DLD1 (cell line): ENCODE results near the gene EXOC3L4.
"Not testable (repeated sequence)": the region's sequence is repeated elsewhere in the genome, so short reads cannot be mapped to it uniquely, and the experiment has no call there.

Source experiments
- in situ Hi-C: cut with HindIII; loops from 2 replicates; pipeline ENCODE4 v1.10.0; 2017; ENCODE audit warnings: low sequenced_read_pairs

EXOC3L4 gene

DNA sequence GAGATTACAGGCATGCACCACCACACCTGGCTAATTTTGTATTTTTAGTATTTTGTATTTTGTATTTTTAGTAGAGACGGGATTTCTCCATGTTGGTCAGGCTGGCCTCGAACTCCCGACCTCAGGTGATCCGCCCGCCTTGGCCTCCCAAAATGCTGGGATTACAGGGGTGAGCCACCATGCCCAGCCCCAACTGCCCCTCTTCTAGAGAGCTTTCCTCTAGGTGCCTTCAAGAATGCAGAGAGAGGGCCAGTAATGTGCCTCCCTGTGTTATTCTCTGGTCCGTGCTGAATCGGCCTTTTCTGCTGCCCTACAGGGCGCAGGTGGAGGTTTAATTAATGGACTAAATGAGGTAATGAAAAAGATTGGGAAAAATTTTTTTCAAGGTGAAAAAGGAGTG, 25.0 kb downstream of the EXOC3L4 start:
- in situ Hi-C loops, result not testable (repeated sequence)

DNA sequence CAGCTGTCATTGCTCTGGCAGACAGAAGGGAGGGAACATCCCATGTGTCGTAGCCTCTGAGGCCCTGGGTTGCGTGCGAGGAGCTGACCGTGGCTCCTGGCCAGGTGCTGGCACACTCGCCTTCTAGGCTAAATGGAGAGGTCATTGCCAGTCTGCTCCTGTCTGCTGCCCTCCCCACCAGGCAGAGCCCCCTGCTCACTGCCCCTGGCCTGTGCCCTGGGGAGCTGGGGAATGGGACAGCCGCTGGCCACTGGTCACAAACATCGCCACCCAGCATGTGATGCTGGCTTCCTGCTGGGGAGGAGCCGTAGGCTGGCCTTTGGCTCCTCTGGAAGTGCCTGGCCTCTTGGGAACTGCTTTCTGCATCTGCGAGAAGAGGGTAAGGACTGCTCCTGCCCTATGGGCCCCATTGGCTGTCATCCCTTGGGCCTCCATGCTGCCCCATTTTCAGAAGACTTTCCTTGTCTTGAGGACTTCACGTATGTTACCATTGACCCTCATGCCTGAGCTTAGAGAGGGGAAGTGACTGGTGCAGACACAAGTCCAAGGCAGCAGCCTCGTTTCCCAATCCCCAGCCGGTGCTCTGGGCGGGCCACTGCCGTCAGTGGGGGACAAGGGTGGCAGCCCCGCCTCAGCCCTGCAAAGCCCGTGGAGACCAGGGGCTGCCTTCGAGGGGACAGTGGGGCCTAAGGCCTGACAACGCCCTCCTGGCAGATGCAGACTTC, 26.8 kb downstream of the EXOC3L4 start:
- in situ Hi-C loops, result no loop called here

DNA sequence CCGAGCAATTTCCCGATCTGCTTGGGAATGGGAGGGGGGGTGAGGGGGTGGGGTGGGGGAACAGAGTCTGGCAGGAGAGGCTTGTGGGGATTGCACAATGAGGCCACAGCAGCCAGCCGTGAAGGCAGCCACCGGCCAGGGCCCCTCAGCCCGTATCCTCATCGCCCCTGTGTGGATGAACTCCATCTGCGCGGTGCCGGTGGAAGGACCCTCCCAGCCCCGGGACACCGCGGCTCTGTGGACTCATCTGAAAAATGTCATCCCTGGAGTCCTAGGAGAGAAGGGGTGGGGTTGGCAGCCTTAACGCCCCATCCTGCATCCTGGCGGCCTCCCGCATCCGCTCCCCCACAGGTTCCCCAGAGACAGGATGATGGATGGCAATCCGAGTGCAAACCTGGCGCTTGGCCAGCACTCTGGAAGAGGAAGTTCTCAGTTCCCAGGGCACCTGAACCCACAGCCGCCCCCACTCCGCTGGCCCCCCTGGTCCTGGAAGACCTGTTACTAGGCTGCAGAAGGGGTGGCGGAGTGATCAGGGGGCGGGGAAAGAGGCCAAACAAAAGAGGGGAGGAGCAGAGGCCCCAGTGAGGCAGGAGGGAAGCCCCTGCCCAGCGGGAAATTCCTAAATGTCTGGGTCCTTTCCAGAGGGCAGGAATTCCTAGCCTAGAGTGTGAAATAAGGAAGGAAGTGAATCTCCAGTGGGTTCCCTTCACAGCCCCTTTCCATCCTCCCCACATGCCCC, 27.5 kb downstream of the EXOC3L4 start:
- in situ Hi-C loops, result no loop called here

DNA sequence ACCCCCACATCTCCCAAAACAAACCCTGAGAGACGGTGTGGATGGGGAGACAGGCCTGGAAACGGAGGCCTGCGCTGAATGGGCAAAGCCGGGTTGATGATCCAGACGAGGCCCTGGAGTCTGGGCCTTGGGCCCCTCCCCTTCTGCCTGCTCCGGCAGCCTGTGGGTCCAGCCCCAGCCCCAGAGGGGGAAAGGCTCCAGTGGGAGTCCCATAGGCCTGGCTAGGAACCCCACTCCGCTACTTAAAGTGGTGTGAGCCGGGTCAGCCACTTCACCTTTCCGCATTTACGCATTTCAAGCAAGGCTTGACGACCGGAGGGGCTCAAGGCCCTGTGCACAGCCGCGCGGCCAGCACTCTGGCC, 28.0 kb downstream of the EXOC3L4 start:
- in situ Hi-C loops, result no loop called here

DNA sequence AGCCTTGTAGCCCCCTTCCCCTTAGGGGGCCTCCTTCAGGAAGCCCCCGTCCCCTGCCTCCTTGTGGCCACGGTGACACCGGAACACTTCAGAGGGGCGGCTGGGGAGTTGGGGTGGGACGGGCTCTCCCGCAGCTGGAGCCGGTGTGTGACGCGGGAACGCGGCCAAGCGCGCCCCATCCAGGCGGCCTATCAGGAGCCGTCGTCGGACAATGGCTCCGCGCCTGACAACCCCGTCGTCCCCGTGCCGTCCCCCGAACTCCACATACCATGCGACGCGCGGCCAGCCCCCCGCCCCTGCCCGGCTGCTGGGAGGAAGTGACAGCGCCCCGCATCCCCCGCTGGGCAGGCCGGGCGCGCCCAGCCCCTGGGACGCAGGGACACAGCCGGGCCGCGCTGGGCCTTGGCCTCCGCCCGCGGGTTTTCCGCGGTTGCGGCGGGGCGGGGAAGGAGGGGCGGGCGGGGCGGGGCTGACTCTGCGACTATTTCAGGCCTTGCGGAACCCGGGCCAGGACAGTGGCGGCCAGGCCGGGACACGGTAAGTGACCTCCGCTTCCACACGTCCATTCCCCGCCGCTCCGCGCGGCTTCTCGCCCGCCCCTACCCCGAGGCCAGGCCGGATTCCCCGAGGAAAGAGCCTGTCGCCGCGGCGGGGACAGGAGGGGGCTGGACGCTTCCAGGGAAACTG, 28.6 kb downstream of the EXOC3L4 start, which contains the start of gene TNFAIP2:
TNFAIP2 (plus strand) TSS at position 515 of the 687 bp plus-strand sequence. CDS start 2,997 bp downstream, outside the sequence.
- in situ Hi-C loops, result no loop called here

DNA sequence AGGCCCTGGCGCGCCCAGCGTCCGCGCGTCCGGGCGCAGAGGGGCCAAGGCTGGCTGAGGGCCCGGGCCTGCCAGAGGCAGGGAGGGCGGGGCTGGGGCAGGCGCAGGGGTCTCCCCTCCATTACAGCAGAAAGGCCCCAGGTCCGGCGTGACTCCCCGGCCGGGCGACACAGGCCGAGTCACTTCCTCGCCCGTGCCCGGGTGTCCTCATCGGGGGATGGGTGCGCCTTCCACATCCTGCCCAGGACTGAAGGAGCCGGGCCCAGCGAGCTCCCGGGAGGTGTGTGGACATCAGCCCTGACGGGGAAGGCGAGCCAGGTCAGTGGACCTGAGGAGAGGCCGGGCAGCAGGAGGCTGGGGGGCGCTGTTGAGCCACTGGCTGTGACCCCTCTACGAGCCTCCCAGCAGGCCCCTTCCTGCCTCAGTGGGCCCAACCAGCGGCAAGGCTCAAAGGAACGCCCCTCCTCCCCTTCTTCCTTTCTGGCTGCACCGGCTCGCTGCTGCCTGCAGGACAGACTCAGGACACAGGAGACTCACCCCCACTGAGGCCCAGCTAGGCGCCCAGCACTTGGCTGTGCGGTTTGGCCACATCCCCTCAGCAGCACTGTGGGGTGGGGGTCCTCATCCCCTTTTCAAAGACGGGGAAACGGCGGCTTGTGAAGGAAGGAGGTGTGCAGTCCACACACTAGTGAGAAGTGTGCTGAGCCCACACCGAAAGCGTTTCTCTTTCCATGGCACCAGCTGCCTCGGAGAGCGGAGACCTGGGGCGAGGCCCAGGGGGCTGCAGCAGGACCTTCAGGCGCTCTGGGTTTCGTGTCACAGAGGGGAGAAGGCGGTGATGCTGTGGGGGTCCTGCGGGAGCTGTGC, 29.3 kb downstream of the EXOC3L4 start:
- in situ Hi-C loops, result no loop called here

DNA sequence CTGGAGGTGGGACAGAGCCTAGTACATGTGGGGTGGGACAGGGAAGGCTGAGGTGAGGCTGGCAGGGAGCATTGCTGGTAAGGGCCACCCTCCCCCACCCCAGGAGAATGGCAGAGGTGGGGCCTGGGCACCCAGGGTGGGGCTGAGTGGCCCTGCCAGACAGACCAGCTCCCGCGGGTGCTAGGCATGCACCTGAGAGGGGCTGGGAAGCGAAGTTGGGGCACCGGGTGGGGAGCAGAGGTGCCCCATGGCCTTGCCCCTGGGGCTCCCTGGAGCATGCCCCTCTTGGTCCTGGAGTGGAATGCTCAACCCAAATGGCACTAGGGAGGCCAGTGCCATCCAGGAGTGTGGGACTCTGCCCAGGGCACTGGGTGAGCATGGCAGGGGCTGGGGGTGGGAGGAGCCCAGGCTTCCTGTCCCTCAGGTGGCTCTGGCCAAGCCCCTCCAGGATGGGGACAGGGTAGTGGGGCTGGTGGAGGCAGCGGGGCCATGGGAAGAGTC, 30.0 kb downstream of the EXOC3L4 start:
- in situ Hi-C loops, result no loop called here

DNA sequence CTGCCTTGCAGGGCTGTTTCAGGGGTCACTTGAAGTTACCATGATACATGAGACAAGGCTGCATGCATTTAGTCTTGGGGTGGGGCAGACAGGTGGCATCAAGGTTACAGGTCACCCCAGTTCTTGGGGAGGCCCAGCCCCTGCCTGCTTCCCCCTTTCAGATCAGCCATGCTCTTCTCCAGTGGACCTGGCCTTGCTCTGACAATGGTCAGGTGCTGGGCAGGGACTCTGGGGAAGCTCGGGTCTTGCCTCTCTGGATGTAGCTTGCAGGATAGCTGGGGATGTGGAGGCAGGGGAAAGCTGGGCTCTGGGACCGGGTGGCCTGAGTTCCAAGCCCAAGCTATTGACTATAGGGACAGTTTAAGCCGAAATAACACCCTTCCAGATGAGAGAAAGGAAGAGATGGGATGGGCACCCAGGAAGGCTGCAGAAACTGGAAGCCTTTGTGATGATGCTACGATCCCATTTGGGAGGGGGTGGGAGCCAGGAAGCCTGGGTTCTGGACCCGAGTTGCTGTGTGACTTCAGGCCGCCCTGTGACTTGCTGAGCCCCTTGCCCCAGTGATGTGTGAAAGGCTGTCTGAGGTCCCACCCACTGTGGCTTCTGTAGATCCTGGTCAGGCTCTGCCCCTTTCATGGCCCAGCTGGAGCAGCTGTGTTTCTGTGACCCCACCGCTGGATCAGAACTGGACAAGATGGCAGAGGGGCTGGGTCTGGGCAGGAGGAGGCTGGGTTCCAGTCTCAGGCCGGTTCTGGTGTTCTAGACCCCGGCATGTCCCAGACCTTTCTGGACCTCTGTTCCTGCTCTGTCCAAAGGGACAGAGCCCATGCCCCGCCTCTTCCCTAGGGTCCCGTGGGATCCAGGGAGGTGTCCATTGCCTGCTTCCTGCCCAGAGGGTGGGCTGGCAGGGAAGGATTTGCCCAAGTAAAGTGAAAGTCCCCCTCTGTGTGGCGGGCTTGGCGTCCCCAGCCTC, 30.9 kb downstream of the EXOC3L4 start:
- in situ Hi-C loops, result no loop called here

DNA sequence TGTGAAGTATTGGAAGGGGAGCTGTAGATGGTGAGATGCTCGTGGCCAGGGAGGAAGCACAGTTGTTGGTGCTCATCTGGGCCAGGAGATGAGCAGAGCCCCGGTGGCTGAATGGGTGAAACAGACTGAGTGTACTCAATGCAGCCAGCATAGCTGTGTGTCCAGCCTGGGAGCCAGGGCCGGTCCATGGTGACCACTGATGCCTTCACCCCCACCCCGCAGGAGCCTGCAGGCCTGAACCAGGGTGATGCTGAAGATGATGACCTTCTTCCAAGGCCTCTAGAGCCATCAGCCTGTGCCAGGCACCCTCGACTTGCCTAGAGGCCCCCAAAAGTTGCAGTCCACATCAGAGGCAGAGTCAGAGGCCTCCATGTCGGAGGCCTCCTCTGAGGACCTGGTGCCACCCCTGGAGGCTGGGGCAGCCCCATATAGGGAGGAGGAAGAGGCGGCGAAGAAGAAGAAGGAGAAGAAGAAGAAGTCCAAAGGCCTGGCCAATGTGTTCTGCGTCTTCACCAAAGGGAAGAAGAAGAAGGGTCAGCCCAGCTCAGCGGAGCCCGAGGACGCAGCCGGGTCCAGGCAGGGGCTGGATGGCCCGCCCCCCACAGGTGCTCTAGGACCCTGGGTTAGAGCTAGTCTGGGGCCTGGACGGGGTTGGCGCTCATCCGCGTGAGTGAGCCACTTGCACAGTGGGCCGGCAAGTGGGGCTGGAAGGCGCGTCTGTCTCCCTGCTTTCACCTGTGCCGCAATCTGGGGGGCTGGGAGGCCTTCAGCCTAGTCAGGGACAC, 31.8 kb downstream of the EXOC3L4 start:
- in situ Hi-C loops, result no loop called here

DNA sequence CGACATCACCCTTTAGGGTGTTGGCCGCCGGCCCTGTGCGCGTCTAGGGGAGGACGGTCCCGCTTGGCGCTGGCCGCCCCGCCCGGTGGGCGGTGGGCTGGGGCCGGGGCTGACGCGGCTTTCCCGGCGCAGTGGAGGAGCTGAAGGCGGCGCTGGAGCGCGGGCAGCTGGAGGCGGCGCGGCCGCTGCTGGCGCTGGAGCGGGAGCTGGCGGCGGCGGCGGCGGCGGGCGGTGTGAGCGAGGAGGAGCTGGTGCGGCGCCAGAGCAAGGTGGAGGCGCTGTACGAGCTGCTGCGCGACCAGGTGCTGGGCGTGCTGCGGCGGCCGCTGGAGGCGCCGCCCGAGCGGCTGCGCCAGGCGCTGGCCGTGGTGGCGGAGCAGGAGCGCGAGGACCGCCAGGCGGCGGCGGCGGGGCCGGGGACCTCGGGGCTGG, 32.4 kb downstream of the EXOC3L4 start:
- in situ Hi-C loops, result no loop called here

DNA sequence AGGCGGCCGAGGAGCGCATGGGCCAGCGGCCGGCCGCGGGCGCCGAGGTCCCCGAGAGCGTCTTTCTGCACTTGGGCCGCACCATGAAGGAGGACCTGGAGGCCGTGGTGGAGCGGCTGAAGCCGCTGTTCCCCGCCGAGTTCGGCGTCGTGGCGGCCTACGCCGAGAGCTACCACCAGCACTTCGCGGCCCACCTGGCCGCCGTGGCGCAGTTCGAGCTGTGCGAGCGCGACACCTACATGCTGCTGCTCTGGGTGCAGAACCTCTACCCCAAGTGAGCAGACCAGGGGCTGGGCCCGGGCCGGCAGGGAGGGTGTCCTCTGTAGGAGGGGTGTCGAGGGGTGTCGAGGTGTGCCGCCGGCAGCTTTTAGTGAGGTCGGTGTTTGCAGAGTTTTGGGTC, 32.8 kb downstream of the EXOC3L4 start:
- in situ Hi-C loops, result no loop called here

DNA sequence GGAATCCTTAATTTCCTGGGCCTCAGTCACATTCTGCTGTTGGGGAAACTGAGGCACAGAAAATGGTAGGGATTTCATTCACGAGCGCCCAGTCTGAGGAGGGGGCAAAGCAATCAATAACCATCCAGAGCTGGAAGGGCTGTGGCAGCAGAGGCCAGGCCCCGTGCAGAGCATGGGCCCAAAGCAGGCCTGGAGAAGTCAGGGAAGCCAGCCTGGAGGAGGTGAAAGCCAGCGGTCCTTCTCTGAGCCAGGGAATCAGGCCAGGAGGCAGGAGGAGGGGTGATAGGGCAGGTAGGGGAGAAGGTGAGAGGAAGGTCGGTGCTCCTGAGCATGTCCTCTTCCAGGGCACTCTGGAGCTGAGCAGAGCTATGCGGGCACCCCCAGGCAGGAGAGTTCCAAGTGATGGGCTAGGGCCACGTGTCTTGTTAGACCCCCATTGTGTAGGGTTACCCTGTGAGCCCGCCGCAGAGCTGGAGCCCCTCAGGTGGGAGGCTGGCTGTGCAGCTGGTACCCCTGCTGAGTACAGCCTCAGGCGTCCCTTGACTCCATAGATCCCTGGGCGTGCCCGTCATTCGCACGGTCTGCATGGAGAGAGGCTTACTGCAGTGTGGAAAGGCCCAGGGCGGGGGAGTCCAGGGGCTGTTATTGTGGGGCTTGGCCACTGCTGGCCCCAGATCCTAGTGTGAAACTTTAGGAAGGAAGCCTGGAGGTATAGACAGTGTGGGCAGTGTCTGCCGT, 33.5 kb downstream of the EXOC3L4 start:
- in situ Hi-C loops, result no loop called here

DNA sequence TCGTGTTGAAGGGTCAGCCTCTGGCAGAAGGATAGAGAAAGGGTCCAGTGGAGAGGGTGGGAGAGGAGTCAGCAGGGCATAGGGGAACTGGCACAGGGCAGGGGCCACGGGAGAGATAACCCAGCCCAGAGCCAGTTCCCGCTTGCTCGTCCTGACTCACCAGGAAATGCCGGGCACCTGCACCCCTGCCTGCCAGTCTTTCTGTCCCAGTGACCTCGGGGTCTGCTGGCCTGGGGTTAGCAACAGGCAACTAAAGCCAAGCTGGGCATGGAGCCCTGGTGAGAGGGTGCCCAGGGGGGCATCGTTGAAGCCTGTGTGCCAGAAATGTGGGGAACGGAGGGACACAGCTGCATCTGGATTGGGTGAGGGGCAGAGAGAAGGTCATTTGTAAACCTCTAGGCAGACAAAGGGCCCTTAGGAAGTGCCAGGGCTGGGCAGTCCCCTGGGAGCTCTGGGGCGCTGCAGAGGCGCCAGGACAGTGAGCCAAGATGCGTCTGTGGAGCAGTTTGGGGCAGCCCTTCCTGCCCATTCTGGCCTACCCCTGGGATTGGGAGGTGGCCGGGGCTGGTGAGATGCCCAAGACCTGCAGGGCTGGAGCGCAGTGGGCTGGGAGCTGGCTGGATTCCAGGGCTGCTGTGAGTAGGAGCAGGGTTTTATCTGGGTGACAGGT, 34.2 kb downstream of the EXOC3L4 start:
- in situ Hi-C loops, result no loop called here

DNA sequence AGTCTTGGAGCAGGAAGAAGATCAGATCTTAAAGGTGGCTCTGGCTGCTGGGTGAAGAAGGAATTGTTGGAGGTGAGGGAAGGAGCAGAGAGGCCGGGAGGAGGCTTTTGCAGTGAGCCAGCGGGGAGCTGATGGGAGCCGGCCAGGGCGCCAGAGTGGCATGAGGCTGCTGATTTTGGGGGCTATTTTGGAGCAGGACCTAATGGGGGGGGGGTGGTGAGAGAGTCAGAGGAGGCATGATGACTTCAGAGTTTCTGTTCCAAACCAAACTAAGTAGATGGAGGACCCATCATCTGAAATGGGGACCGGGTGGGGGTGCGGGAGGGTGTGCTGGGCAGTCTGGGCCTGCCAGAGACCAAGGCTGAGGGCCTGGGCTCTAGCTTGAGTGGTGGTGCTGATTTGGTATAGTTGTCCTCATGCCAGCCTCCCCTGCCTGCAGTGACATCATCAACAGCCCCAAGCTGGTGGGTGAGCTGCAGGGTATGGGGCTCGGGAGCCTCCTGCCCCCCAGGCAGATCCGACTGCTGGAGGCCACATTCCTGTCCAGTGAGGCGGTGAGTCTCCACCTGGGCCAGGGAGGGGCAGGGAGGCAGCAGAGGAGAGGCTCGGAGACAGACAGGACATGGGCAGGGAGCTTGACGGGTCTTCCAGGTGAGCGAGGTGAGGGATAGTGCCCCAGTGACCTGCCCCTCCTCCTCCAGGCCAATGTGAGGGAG, 34.9 kb downstream of the EXOC3L4 start:
- in situ Hi-C loops, result no loop called here

DNA sequence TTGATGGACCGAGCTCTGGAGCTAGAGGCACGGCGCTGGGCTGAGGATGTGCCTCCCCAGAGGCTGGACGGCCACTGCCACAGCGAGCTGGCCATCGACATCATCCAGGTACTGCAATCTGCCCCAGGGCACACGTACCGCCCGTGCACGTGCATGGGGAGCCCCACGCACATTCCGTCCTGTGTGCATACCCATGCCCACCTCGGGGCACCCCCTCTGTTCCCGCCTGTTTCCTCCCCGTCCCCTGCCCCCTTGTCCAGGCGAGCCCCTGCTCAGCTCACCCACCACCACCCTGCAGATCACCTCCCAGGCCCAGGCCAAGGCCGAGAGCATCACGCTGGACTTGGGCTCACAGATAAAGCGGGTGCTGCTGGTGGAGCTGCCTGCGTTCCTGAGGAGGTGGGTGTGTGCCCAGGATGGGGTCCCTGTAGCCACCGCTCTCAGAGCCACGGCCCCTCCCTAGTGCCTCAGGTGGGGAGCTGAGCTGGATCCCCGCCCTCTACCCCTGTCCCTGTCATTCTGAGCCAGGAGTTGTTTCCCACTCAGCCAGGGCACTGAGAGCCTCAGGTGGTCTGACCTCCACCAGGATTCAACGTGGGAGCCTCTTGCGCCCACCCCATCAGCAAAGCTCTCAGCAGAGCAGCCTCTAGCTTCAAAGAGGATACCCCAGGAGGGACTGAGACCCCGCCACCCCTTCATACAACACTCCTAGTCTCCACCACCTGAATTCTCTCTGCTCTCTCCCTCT, 35.7 kb downstream of the EXOC3L4 start:
- in situ Hi-C loops, result no loop called here

DNA sequence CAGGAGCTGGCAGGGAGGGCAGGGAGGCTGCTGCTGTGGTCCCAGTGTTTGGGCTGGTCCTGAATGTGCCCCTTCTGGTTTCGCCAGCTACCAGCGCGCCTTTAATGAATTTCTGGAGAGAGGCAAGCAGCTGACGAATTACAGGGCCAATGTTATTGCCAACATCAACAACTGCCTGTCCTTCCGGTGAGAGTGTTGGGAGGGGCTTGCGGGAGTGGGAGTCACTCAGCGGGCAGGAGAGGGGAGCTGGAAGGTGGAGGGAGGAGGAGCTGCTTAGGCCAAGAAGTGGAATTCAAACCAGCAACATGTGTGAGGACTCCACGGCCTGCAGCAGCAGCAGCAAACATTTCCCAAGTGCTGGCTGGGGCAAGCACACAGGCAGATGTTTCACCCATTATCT, 36.4 kb downstream of the EXOC3L4 start:
- in situ Hi-C loops, result no loop called here
